RPMI7951 (cell line): ENCODE results near the gene L3MBTL1. TPM values are rescaled to one million over a fixed set of nuclear protein-coding genes. Genes with fewer than 3 reads are reported as not detected.
"Not testable (repeated sequence)": the region's sequence is repeated elsewhere in the genome, so short reads cannot be mapped to it uniquely, and the experiment has no call there.

Source experiments
- DNase-seq: peaks from one replicate; pipeline ENCODE4 v3.0.0-alpha.2; 2012; ENCODE audit warnings: low read depth
- total RNA-seq: library from RNA; depleted of rRNA; stranded (reverse); fragments of >200 nt; shearing (Covaris generic); gene quantifications from 2 replicates; pipeline ENCODE4 v1.2.3, GENCODE V29; 2014; rRNA removed

Gene L3MBTL1
- total RNA-seq, 1 experiment from 2014 or later, result 2.9 TPM

GRCh38 chr20:43588526-43588925 lies 81.0 kb downstream of the L3MBTL1 start:
- DNase-seq, result not testable (repeated sequence)

DNA sequence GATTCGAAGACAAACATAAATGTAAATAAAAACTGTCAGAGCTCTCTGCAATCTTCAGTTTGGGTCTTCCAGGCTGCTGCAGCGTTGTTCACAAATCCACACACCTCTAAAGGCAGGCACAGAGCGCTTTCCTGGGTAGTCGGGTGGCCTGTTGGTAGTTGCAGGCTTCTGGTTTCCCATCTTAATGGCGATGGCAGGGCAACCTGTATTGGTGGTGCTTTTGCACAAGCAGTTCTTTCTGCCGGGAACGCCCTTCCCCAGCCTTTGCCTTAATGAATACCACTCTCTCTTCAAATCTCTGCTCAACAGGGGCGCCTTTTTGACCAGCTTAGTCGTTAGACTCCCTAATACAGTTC lies 82.5 kb downstream of the L3MBTL1 start:
- DNase-seq, result no peak

- peak; percentile 93 for DNase-seq
These were observed 83.2 kb downstream of the L3MBTL1 start, which contains the start of gene IFT52 for GRCh38 chr20:43590392-43591303. IFT52 (plus strand) TSS chr20:43590937; CDS start chr20:43594699, 3,762 bp downstream.

Other genes with a start within 250 kb of the L3MBTL1 start
- 43.3 and 51.2 TPM in 2 replicates for gene SRSF6, start 49.8 kb upstream of the L3MBTL1 start, total RNA-seq
- gene SGK2, start 51.3 kb downstream of the L3MBTL1 start, total RNA-seq, result not detected in 2 replicates
- gene IFT52, start 83.2 kb downstream of the L3MBTL1 start, total RNA-seq, result 71.4 and 77.5 TPM in 2 replicates
- gene MYBL2, start 159.4 kb downstream of the L3MBTL1 start, total RNA-seq, result 53.1 and 53.5 TPM in 2 replicates
- not detected in 2 replicates for gene GTSF1L, start 219.3 kb downstream of the L3MBTL1 start, total RNA-seq